ENCODE data around the gene PRMT2. TPM values are rescaled to one million over a fixed set of nuclear protein-coding genes. Genes with fewer than 3 reads are reported as not detected.
"Not testable (repeated sequence)": the region's sequence is repeated elsewhere in the genome, so short reads cannot be mapped to it uniquely, and the experiment has no call there.

The PRMT2 gene
- total RNA-seq, 1 donor from 2014 or later, result 58.7 TPM

DNA sequence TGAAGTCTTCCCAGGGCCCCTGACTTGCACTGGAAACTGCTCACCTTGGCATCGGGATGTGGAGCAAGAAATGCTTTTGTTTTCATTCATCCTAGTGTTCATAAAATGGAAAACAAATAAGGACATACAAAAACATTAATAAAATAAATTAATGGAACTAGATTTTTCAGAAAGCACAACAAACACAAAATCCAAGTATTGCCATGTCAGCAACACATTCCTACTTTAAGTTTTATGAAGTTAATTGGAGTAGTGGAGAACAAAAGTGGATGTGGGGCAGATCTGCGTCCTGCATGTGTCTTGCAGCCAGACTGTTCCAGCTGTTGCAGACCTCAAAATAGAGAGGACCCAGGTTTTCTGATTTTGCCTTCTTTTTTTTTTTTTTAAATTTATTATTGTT is 32.9 kb downstream of the PRMT2 start:
- Mint-ChIP-seq H3K36me3 (ENCODE audit: low read depth) (peaks cover 6% of the 10 kb centered on the region), H3K4me1 (ENCODE audit: low read depth) (no peaks in the 10 kb centered on the region), H3K9me3 (no peaks in the 10 kb centered on the region), H3K27ac (no peak overlapping the region), H3K4me3 (peak overlapping the region; percentile 82), H3K27me3 (ENCODE audit: insufficient read depth) (peaks cover 25% of the 10 kb centered on the region)
- no peak for DNase-seq (ENCODE audit: low spot score)
- intact Hi-C loops (cut with micrococcal nuclease), result no loop called here

DNA sequence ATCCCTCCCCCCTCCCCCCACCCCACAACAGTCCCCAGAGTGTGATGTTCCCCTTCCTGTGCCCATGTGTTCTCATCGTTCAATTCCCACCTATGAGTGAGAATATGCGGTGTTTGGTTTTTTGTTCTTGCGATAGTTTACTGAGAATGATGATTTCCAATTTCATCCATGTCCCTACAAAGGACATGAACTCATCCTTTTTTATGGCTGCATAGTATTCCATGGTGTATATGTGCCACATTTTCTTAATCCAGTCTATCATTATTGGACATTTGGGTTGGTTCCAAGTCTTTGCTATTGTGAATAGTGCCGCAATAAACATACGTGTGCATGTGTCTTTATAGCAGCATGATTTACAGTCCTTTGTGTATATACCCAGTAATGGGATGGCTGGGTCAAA is 33.4 kb downstream of the PRMT2 start:
- H3K4me1 Mint-ChIP-seq (ENCODE audit: low read depth); H3K36me3 Mint-ChIP-seq (ENCODE audit: low read depth); H3K27ac Mint-ChIP-seq; intact Hi-C loops (cut with micrococcal nuclease); DNase-seq (ENCODE audit: low spot score); H3K4me3 Mint-ChIP-seq; H3K9me3 Mint-ChIP-seq: not testable (repeated sequence)
- H3K27me3 Mint-ChIP-seq (ENCODE audit: insufficient read depth), result peaks cover 25% of the 10 kb centered on the region

- Mint-ChIP-seq H3K36me3 (ENCODE audit: low read depth) (no peaks in the 10 kb centered on the region), H3K9me3 (no peaks in the 10 kb centered on the region), H3K4me1 (ENCODE audit: low read depth) (no peaks in the 10 kb centered on the region), H3K27ac (no peak overlapping the region), H3K4me3 (no peak overlapping the region), H3K27me3 (ENCODE audit: insufficient read depth) (peaks cover 29% of the 10 kb centered on the region)
- no peak for DNase-seq (ENCODE audit: low spot score)
- intact Hi-C loops (cut with micrococcal nuclease), result no loop called here
Measured at GRCh38 chr21:46674430-46675007, 39.0 kb downstream of the PRMT2 start.

DNA sequence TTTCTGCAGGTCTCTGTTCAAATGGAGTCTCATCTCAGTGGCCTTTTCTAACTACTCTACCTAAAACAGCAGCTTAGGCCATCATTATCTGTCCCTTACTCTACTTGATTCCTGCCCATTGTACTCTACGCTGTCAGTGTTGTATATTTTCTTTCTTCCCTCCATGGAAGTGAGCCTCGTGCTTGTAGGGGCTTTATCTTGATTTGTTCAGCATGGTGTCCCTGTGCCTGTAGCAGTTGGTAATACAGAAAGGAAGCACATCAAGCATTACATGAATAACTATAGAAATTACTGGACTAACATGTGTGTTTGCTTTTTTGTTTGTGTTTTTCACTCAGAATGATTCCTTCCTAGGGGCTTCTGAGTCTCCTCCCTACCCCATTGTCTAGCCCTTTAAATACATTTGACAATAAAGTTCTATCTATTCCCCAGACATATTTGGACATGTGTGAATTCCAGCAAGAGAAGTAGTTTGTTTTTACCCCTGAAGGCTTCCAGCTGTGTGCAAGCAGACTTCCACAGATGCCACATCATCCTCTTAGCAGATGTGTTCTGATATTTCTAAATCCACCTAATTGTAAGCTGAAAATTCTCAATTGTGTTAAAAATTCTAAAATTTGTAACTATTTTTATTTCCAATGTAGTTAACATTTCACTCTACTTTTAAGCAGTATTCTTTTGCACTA is 40.3 kb downstream of the PRMT2 start:
- Mint-ChIP-seq H3K4me1 (ENCODE audit: low read depth) (no peaks in the 10 kb centered on the region), H3K36me3 (ENCODE audit: low read depth) (no peaks in the 10 kb centered on the region), H3K9me3 (no peaks in the 10 kb centered on the region), H3K4me3 (no peak overlapping the region), H3K27ac (no peak overlapping the region), H3K27me3 (ENCODE audit: insufficient read depth) (peaks cover 29% of the 10 kb centered on the region)
- intact Hi-C loops (cut with micrococcal nuclease), result no loop called here
- DNase-seq (ENCODE audit: low spot score), result no peak

DNA sequence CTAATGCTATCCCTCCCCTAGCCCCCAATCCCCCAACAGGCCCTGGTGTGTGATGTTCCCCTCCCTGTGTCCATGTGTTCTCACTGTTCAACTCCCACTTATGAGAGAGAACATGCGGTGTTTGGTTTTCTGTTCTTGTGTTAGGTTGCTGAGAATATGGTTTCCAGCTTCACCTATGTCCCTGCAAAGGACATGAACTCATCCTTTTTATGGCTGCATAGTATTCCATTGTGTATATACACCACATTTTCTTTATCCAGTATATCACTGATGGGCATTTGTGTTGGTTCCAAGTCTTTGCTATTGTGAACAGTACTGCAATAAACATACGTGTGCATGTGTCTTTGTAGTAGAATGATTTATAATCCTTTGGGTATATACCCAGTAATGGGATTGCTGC is 41.1 kb downstream of the PRMT2 start:
- intact Hi-C loops (cut with micrococcal nuclease); H3K9me3 Mint-ChIP-seq; H3K36me3 Mint-ChIP-seq (ENCODE audit: low read depth); H3K4me3 Mint-ChIP-seq; H3K4me1 Mint-ChIP-seq (ENCODE audit: low read depth); H3K27ac Mint-ChIP-seq; DNase-seq (ENCODE audit: low spot score): not testable (repeated sequence)
- H3K27me3 Mint-ChIP-seq (ENCODE audit: insufficient read depth), result peaks cover 26% of the 10 kb centered on the region

- H3K36me3 Mint-ChIP-seq (ENCODE audit: low read depth); H3K4me3 Mint-ChIP-seq; intact Hi-C loops (cut with micrococcal nuclease); DNase-seq (ENCODE audit: low spot score); H3K4me1 Mint-ChIP-seq (ENCODE audit: low read depth); H3K27ac Mint-ChIP-seq; H3K9me3 Mint-ChIP-seq: not testable (repeated sequence)
- H3K27me3 Mint-ChIP-seq (ENCODE audit: insufficient read depth), result peaks cover 11% of the 10 kb centered on the region
Measured at GRCh38 chr21:46681593-46681992, 46.1 kb downstream of the PRMT2 start.

DNA sequence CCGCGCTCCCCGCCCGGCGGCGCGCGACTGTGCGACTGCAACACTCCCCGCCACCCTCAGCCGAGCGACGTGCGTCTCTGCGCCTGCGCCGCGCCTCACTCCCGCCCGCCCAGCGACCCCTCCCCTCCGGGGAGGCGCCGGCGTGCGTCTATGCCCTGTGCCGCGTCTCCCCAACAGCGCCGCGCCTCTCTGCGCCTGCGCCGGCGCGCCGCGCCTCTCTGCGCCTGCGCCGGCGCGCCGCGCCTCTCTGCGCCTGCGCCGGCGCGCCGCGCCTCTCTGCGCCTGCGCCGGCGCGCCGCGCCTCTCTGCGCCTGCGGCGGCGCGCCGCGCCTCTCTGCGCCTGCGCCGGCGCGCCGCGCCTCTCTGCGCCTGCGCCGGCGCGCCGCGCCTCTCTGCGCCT is 63.2 kb downstream of the PRMT2 start:
- H3K4me3 Mint-ChIP-seq; H3K27me3 Mint-ChIP-seq (ENCODE audit: insufficient read depth); H3K27ac Mint-ChIP-seq; DNase-seq (ENCODE audit: low spot score); H3K4me1 Mint-ChIP-seq (ENCODE audit: low read depth); H3K9me3 Mint-ChIP-seq; H3K36me3 Mint-ChIP-seq (ENCODE audit: low read depth); intact Hi-C loops (cut with micrococcal nuclease): not testable (repeated sequence)

DNA sequence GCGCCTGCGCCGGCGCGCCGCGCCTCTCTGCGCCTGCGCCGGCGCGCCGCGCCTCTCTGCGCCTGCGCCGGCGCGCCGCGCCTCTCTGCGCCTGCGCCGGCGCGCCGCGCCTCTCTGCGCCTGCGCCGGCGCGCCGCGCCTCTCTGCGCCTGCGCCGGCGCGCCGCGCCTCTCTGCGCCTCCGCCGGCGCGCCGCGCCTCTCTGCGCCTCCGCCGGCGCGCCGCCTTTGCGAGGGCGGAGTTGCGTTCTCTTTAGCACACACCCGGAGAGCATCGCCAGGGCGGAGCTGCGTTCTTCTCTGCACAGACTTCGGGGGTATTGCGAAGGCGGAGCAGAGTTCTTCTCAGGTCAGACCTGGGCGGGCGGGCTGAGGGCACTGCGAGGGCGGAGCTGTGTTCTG is 63.6 kb downstream of the PRMT2 start:
- H3K36me3 Mint-ChIP-seq (ENCODE audit: low read depth); intact Hi-C loops (cut with micrococcal nuclease); H3K4me3 Mint-ChIP-seq; DNase-seq (ENCODE audit: low spot score); H3K9me3 Mint-ChIP-seq; H3K4me1 Mint-ChIP-seq (ENCODE audit: low read depth); H3K27me3 Mint-ChIP-seq (ENCODE audit: insufficient read depth); H3K27ac Mint-ChIP-seq: not testable (repeated sequence)

Other genes starting within 250 kb of the PRMT2 start
- 33.5 and 33.6 TPM in 2 replicates for gene DIP2A, start 176.8 kb upstream of the PRMT2 start, total RNA-seq
- gene S100B, start 30.6 kb upstream of the PRMT2 start, total RNA-seq, result not detected in 2 replicates

Data from activated T-helper 1 cell treated with anti-CD3 and anti-CD28 coated beads, Interleukin-12 subunit alpha, Interleukin-12 subunit beta, Interleukin-2, Interleukin-4 antibody, amounts not matched to agents 30 ng/mL and 10 ng/mL and 1 ng/mL, durations not matched to agents 14 hours and 24 hours and 36 hours (primary cell).